HG03108 (cell line): Measurements from ENCODE around the gene SDK1.

Experiments
- ATAC-seq: cut with Tn5 transposase; IDR thresholded peaks from one replicate; pipeline ENCODE4 v1.9.1; 2021; ENCODE audit warnings: moderate library complexity; ENCODE audit not compliant: unreplicated experiment

Gene SDK1

GRCh38 chr7:3860932-3861331 is 559.9 kb downstream of the SDK1 start:
- no peak for ATAC-seq

- ATAC-seq: no peak
Observed at GRCh38 chr7:3861386-3861785, 560.3 kb downstream of the SDK1 start.

- ATAC-seq: no peak
Observed at GRCh38 chr7:3861941-3862340, 560.9 kb downstream of the SDK1 start.

GRCh38 chr7:3862774-3863173 is 561.7 kb downstream of the SDK1 start:
- ATAC-seq: no peak

- no peak for ATAC-seq
Observed at GRCh38 chr7:3866277-3866676, 565.2 kb downstream of the SDK1 start.

GRCh38 chr7:3867863-3868262 is 566.8 kb downstream of the SDK1 start:
- no peak for ATAC-seq

- no peak for ATAC-seq
Observed at GRCh38 chr7:3879355-3880075, 578.5 kb downstream of the SDK1 start.

- no peak for ATAC-seq
Observed at GRCh38 chr7:3880228-3880987, 579.4 kb downstream of the SDK1 start.

GRCh38 chr7:3882782-3883181 is 581.7 kb downstream of the SDK1 start:
- no peak for ATAC-seq

GRCh38 chr7:3884543-3884942 is 583.5 kb downstream of the SDK1 start:
- no peak for ATAC-seq

GRCh38 chr7:3887096-3887690 is 586.1 kb downstream of the SDK1 start:
- no peak for ATAC-seq

GRCh38 chr7:3888096-3888495 is 587.0 kb downstream of the SDK1 start:
- ATAC-seq: no peak

- no peak for ATAC-seq
Observed at GRCh38 chr7:3892157-3892556, 591.1 kb downstream of the SDK1 start.

- ATAC-seq: no peak
Observed at GRCh38 chr7:3892686-3893085, 591.6 kb downstream of the SDK1 start.

- ATAC-seq: no peak
Observed at GRCh38 chr7:3893151-3893788, 592.2 kb downstream of the SDK1 start.

- no peak for ATAC-seq
Observed at GRCh38 chr7:3893789-3894153, 592.7 kb downstream of the SDK1 start.

GRCh38 chr7:3895341-3896116 is 594.5 kb downstream of the SDK1 start:
- ATAC-seq: no peak

- ATAC-seq: no peak
Observed at GRCh38 chr7:3896169-3896765, 595.2 kb downstream of the SDK1 start.

GRCh38 chr7:3897430-3898372 is 596.6 kb downstream of the SDK1 start:
- ATAC-seq: no peak
